PC-3 (cell line): ENCODE results near the gene MTMR2. TPM values are rescaled to one million over a fixed set of nuclear protein-coding genes. Genes with fewer than 3 reads are reported as not detected.

Experiments used
- ATAC-seq: fragments of 200-7000 bp; cut with Tn5 transposase; 2 replicates; pipeline ENCODE4 v1.9.1; 2020; ENCODE audit warnings: mild to moderate bottlenecking, moderate library complexity
- BruUV-seq: library from RNA; stranded (reverse); fragments of 400-500 nt; replicated peaks from 2 replicates; lab custom pipeline; 2021; lab: Mats Ljungman, UMichigan
- CTCF ChIA-PET: fragments of 300-600 bp; sonication (Branson Sonifier 250); formaldehyde crosslinking; loops from one replicate; lab custom pipeline; 2022; ENCODE audit warnings: antibody characterized with exemption; lab: Charles Lee
- POLR2A ChIA-PET: fragments of 300-600 bp; sonication (Branson Sonifier 250); formaldehyde crosslinking; loops from one replicate; lab custom pipeline; 2022; ENCODE audit warnings: antibody characterized with exemption; ENCODE audit not compliant: unreplicated experiment; lab: Charles Lee
- DNase-seq: peaks from one replicate; pipeline ENCODE4 v3.0.0-alpha.2; 2015
- H2AFZ ChIP-seq: fragments of 300-600 bp; sonication (generic); 2 replicates; pipeline ENCODE4 v1.6.0; 2016; ENCODE audit warnings: antibody characterized with exemption, low read length
- H3F3A ChIP-seq: fragments of 300-600 bp; sonication (generic); one replicate; pipeline ENCODE4 v1.6.0; 2017; ENCODE audit warnings: antibody characterized with exemption, low read length, control low read depth, mild to moderate bottlenecking; ENCODE audit not compliant: unreplicated experiment
- H3K27ac ChIP-seq: fragments of 300-600 bp; sonication (generic); 2 replicates; pipeline ENCODE4 v1.5.1; 2016; ENCODE audit warnings: mild to moderate bottlenecking, low read length
- H3K27me3 ChIP-seq: fragments of 300-600 bp; sonication (generic); 2 replicates; pipeline ENCODE4 v1.6.1; 2016; ENCODE audit warnings: low read length, mixed read lengths
- H3K36me3 ChIP-seq: fragments of 300-600 bp; sonication (generic); 2 replicates; pipeline ENCODE4 v1.6.1; 2016; ENCODE audit warnings: low read depth, mixed run types, low read length, mixed read lengths
- H3K4me1 ChIP-seq: fragments of 300-600 bp; sonication (generic); 2 replicates; pipeline ENCODE4 v1.5.1; 2016; ENCODE audit warnings: low read length; ENCODE audit not compliant: insufficient read depth
- H3K4me2 ChIP-seq: fragments of 300-600 bp; sonication (generic); 2 replicates; pipeline ENCODE4 v1.6.0; 2016; ENCODE audit warnings: low read length
- H3K4me3 ChIP-seq: fragments of 300-600 bp; sonication (generic); 2 replicates; pipeline ENCODE4 v1.5.1; 2016; ENCODE audit warnings: mild to moderate bottlenecking, low read length, mixed read lengths
- H3K79me2 ChIP-seq: fragments of 300-600 bp; sonication (generic); 2 replicates; pipeline ENCODE4 v1.6.1; 2017; ENCODE audit warnings: low read length, mixed read lengths
- H3K9ac ChIP-seq: fragments of 300-600 bp; sonication (generic); 2 replicates; pipeline ENCODE4 v1.6.0; 2016; ENCODE audit warnings: mild to moderate bottlenecking, low read length
- H3K9me2 ChIP-seq: fragments of 300-600 bp; sonication (generic); replicated peaks from 2 replicates; pipeline ENCODE4 v1.6.1; 2016; ENCODE audit warnings: mixed run types, low read length, mixed read lengths
- H3K9me3 ChIP-seq: fragments of 300-600 bp; sonication (generic); 2 replicates; pipeline ENCODE4 v1.6.1; 2016; ENCODE audit warnings: low read length, mixed read lengths
- H4K20me1 ChIP-seq: fragments of 300-600 bp; sonication (generic); 2 replicates; pipeline ENCODE4 v1.6.1; 2016; ENCODE audit warnings: low read length, mixed read lengths
- EZH2 ChIP-seq: fragments of 300-600 bp; sonication (generic); IDR thresholded peaks from one replicate; pipeline ENCODE4 v1.6.1; 2017; ENCODE audit warnings: antibody characterized with exemption, mild to moderate bottlenecking, low read length; ENCODE audit not compliant: unreplicated experiment
- EZH2phosphoT487 ChIP-seq: fragments of 300-600 bp; sonication (generic); IDR thresholded peaks from 2 replicates; pipeline ENCODE4 v1.6.1; 2018; ENCODE audit warnings: mild to moderate bottlenecking, antibody characterized with exemption, low read length, borderline replicate concordance
- intact Hi-C: fragments of 100-400 bp; cut with micrococcal nuclease; formaldehyde crosslinking; loops from 2 replicates; pipeline ENCODE4 v1.9.0; 2023
- total RNA-seq: library from RNA; depleted of rRNA; stranded (reverse); fragments of >200 nt; gene quantifications from 2 replicates; pipeline ENCODE4 v1.2.3, GENCODE V29; 2014
- TF ChIP-seq, protein P1 (sequence below): fragments of 300-600 bp; sonication (generic); conservative IDR thresholded peaks from 2 replicates; pipeline ENCODE4 v1.5.1; 2017; ENCODE audit warnings: antibody characterized with exemption, low read depth, mild to moderate bottlenecking, low read length

Gene MTMR2
- total RNA-seq, 1 experiment from 2014 or later: 31.7 TPM

DNA sequence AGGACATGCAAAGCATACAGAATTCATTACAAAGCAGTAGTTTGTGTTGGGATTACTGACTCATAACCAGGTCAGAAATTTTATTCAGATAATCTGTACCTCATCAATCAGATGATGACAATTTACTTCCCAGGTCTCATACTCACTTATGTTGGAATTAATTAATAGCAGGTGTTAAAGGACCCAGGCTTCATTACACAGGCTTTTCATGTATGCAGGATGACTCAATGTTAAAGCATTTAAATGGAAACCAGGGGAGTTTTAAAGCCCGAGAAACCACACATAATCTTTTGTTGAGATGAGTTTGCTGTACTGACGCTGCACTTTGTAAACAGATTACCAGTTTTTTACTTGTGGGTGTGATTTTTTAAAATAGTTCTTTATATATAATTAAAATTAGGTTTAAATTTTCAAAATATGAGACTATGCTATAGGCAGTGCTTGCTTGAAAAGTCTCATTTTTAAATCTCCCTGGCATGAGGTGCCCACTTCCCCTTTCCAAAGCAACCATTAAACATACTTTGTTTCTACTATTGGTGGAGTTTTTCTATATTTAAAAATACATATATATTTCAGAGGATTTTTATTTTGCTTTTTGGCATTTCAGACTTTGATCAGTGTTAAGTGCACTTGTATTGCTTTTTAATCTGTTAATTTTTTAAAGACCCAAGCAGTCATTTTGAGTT lies 92.6 kb downstream of the MTMR2 start:
- intact Hi-C loops: loop anchor here (1.0 to 10.0 kb wide), 3 partner anchors 41 to 679 kb away; partner anchors contain the start of gene CEP57
- CTCF ChIA-PET: no interaction called here
- no peak overlapping the region for H2AFZ ChIP-seq
- ATAC-seq (peak; percentile 53), DNase-seq (peak; percentile 77)
- BruUV-seq: TSS peak; percentile 19
- H3K4me1 ChIP-seq: peaks cover 39% of the 10 kb centered on the region
- no peaks in the 10 kb centered on the region for H3K79me2 ChIP-seq
- POLR2A ChIA-PET: no interaction called here
- no peaks in the 10 kb centered on the region for H3K9me2 ChIP-seq
- H4K20me1 ChIP-seq: no peaks in the 10 kb centered on the region
- no peak overlapping the region for H3K4me3 ChIP-seq
- TF ChIP-seq EZH2 (no peak), EZH2phosphoT487 (no peak)
- TF ChIP-seq, protein P1, sequence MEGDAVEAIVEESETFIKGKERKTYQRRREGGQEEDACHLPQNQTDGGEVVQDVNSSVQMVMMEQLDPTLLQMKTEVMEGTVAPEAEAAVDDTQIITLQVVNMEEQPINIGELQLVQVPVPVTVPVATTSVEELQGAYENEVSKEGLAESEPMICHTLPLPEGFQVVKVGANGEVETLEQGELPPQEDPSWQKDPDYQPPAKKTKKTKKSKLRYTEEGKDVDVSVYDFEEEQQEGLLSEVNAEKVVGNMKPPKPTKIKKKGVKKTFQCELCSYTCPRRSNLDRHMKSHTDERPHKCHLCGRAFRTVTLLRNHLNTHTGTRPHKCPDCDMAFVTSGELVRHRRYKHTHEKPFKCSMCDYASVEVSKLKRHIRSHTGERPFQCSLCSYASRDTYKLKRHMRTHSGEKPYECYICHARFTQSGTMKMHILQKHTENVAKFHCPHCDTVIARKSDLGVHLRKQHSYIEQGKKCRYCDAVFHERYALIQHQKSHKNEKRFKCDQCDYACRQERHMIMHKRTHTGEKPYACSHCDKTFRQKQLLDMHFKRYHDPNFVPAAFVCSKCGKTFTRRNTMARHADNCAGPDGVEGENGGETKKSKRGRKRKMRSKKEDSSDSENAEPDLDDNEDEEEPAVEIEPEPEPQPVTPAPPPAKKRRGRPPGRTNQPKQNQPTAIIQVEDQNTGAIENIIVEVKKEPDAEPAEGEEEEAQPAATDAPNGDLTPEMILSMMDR: no peak
- H3K4me2 ChIP-seq: no peak overlapping the region
- H3F3A ChIP-seq: peaks cover 14% of the 10 kb centered on the region
- peaks cover 41% of the 10 kb centered on the region for H3K36me3 ChIP-seq
- H3K27ac ChIP-seq: peak overlapping the region; percentile 74
- peak overlapping the region; percentile 24 for H3K9ac ChIP-seq
- no peaks in the 10 kb centered on the region for H3K27me3 ChIP-seq
- H3K9me3 ChIP-seq: no peaks in the 10 kb centered on the region

DNA sequence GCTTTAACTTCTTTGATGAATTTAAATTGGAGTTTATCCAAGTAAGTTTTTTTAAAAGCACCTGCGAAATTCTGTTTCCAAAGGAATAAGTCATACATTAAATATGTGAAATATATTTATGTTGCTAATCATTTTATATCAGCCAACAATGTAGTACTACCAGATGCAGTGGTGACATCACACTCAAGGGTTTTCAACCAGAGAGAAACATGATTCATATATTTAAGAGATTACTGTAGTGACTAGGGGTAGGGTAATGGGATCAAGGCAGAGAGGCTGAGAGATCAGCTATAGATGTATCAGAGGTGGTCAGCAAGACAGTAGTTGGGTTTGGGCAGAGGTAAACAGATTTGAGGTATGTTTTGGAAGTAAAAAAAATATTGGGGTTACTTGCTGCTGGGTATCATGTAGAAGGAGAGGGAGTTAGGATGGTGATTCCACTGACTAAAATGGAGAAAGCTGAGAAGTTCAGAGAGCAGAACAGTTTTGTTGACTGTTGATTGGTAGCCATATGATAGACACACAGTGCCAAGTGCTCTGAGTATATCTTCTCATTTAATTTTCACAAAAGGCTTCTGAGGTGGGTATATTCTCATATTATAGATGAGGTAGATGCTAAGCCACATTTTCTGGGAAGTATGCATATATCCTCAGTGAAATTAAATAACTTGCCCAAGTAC lies 94.2 kb downstream of the MTMR2 start:
- no peaks in the 10 kb centered on the region for H3K79me2 ChIP-seq
- no peaks in the 10 kb centered on the region for H3K27me3 ChIP-seq
- H3F3A ChIP-seq: peaks cover 14% of the 10 kb centered on the region
- DNase-seq: peak; percentile 48
- ATAC-seq: peak; percentile 30
- H3K9me2 ChIP-seq: no peaks in the 10 kb centered on the region
- BruUV-seq: no TSS peak
- no peak overlapping the region for H3K27ac ChIP-seq
- no peak overlapping the region for H3K9ac ChIP-seq
- ChIA-PET CTCF (interaction anchor here (0.5 kb wide), 1 partner anchor 634 kb away, joined by 4 read pairs; no protein-coding TSS in a partner anchor), POLR2A (interaction anchor here (0.6 kb wide), 1 partner anchor 477 kb away, joined by 6 read pairs; no protein-coding TSS in a partner anchor)
- H3K4me3 ChIP-seq: no peak overlapping the region
- no peak overlapping the region for H3K4me2 ChIP-seq
- TF ChIP-seq, protein P1: no peak
- TF ChIP-seq EZH2phosphoT487: no peak
- no peak for TF ChIP-seq EZH2
- intact Hi-C loops: loop anchor here (5.0 to 10.0 kb wide), 2 partner anchors 375 to 677 kb away; no protein-coding TSS in a partner anchor
- no peaks in the 10 kb centered on the region for H4K20me1 ChIP-seq
- no peak overlapping the region for H2AFZ ChIP-seq
- H3K4me1 ChIP-seq: peaks cover 34% of the 10 kb centered on the region
- peaks cover 35% of the 10 kb centered on the region for H3K36me3 ChIP-seq
- no peaks in the 10 kb centered on the region for H3K9me3 ChIP-seq
